DOHH2 (cell line): Measurements from ENCODE around the gene SLC39A10.

ENCODE experiments used
- H3F3A ChIP-seq: fragments of 200-600 bp; sonication (generic), shearing (Covaris generic); 2 replicates; pipeline ENCODE4 v1.6.0; 2016; ENCODE audit warnings: antibody characterized with exemption, mild to moderate bottlenecking; ENCODE audit not compliant: control insufficient read depth, insufficient read depth
- H3K27ac ChIP-seq: fragments of 200-600 bp; sonication (generic); 2 replicates; pipeline ENCODE4 v1.5.1; 2014; ENCODE audit warnings: low read depth, mild to moderate bottlenecking, low read length, moderate library complexity
- H3K27me3 ChIP-seq: fragments of 200-600 bp; sonication (generic); 2 replicates; pipeline ENCODE4 v1.6.1; 2014; ENCODE audit warnings: mild to moderate bottlenecking, low read length, mixed read lengths; ENCODE audit not compliant: control insufficient read depth
- H3K36me3 ChIP-seq: fragments of 200-600 bp; sonication (generic); 2 replicates; pipeline ENCODE4 v1.6.1; 2014; ENCODE audit warnings: mild to moderate bottlenecking, low read length, moderate library complexity, mixed read lengths; ENCODE audit not compliant: control insufficient read depth
- H3K4me1 ChIP-seq: fragments of 200-600 bp; sonication (generic); 2 replicates; pipeline ENCODE4 v1.6.1; 2014; ENCODE audit warnings: mild to moderate bottlenecking, low read length, mixed read lengths; ENCODE audit not compliant: control insufficient read depth
- H3K4me2 ChIP-seq: fragments of 200-600 bp; sonication (generic); 2 replicates; pipeline ENCODE4 v1.6.0; 2014; ENCODE audit warnings: mild to moderate bottlenecking, low read length, moderate library complexity
- H3K4me3 ChIP-seq: fragments of 200-600 bp; sonication (generic); 2 replicates; pipeline ENCODE4 v1.5.1; 2014; ENCODE audit warnings: mild to moderate bottlenecking, low read length, mixed read lengths
- H3K79me2 ChIP-seq: fragments of 200-600 bp; sonication (generic); 2 replicates; pipeline ENCODE4 v1.6.1; 2014; ENCODE audit warnings: mild to moderate bottlenecking, low read length, mixed read lengths; ENCODE audit not compliant: control insufficient read depth
- H3K9me2 ChIP-seq: fragments of 200-600 bp; sonication (generic); replicated peaks from 2 replicates; pipeline ENCODE4 v1.6.1; 2014; ENCODE audit warnings: mild to moderate bottlenecking, low read length, mixed read lengths; ENCODE audit not compliant: control insufficient read depth
- H3K9me3 ChIP-seq: fragments of 200-600 bp; sonication (generic); 2 replicates; pipeline ENCODE4 v1.6.1; 2014; ENCODE audit warnings: antibody characterized with exemption, low read length, mixed read lengths; ENCODE audit not compliant: control insufficient read depth, insufficient read depth
- H4K20me1 ChIP-seq: fragments of 200-600 bp; sonication (generic); 2 replicates; pipeline ENCODE4 v1.6.0; 2014; ENCODE audit warnings: low read depth, mild to moderate bottlenecking, antibody characterized with exemption, low read length, moderate library complexity; ENCODE audit not compliant: control insufficient read depth, insufficient read depth
- CTCF ChIP-seq: fragments of 200-600 bp; sonication (generic); IDR thresholded peaks from one replicate; pipeline ENCODE4 v1.5.1; 2014; ENCODE audit warnings: antibody characterized with exemption, mild to moderate bottlenecking, low read depth, low read length; ENCODE audit not compliant: poor library complexity, severe bottlenecking
- EZH2phosphoT487 ChIP-seq: fragments of 200-600 bp; sonication (generic); IDR thresholded peaks from 2 replicates; pipeline ENCODE4 v1.6.1; 2017; ENCODE audit warnings: borderline replicate concordance, mild to moderate bottlenecking, antibody characterized with exemption, low read length, moderate library complexity, mixed read lengths

SLC39A10 gene

GRCh38 chr2:195612611-195613495, 44.2 kb upstream of the SLC39A10 start:
- Histone ChIP-seq H3F3A (no peaks in the 10 kb centered on the region), H3K4me1 (0 out of 2 replicates have a peak, but pooled peaks cover 3% of the 10 kb centered on the region), H3K4me2 (no peak overlapping the region), H3K79me2 (no peaks in the 10 kb centered on the region), H3K9me2 (no peaks in the 10 kb centered on the region), H3K27me3 (no peaks in the 10 kb centered on the region), H3K27ac (no peak overlapping the region), H3K4me3 (no peak overlapping the region), H4K20me1 (no peaks in the 10 kb centered on the region), H3K9me3 (no peaks in the 10 kb centered on the region), H3K36me3 (no peaks in the 10 kb centered on the region)
- TF ChIP-seq EZH2phosphoT487 (no peak), CTCF (no peak)

DNA sequence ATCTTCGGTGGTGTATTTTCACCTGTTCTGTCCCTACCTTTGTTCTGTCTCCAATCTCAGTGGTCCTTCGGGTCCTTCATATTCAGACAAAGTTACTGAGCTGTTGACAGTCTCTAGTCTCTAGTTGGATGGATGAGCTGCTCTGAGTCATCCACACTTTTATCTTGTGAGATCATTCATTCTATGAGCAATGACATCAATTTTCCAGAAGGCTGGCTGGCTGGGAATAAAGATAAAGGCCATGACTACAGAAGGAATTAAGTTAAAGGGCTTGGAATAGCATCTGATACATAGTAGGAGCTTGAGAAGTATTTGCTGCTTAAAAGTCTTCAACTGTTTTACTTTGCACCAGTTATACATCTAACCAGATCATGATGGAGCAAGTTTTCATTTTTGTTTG, 43.1 kb upstream of the SLC39A10 start:
- TF ChIP-seq EZH2phosphoT487 (no peak), CTCF (no peak)
- Histone ChIP-seq H3K36me3 (no peaks in the 10 kb centered on the region), H4K20me1 (no peaks in the 10 kb centered on the region), H3K79me2 (no peaks in the 10 kb centered on the region), H3K4me2 (no peak overlapping the region), H3K9me2 (no peaks in the 10 kb centered on the region), H3K4me1 (0 out of 2 replicates have a peak, but pooled peaks cover 3% of the 10 kb centered on the region), H3K9me3 (no peaks in the 10 kb centered on the region), H3K27me3 (no peaks in the 10 kb centered on the region), H3K27ac (no peak overlapping the region), H3F3A (no peaks in the 10 kb centered on the region), H3K4me3 (no peak overlapping the region)

DNA sequence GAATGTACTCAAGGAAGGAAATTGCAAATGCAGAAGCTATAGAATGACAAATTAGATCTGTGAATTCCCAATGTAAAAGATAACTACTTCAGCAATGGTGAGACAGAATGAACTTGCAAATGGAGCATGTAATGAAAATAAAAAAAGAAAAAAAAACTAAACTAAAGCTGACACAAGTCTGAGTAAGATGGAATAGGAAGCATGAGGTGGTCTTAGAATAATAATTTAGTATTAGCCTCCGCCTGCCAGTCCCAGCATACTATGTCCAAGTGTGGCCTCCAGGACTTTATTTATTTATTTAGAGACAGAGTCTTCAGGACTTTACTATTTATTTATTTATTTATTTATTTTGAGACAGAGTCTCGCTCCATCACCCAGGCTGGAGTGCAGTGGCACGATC, 37.4 kb upstream of the SLC39A10 start:
- Histone ChIP-seq H4K20me1 (no peaks in the 10 kb centered on the region), H3K4me3 (no peak overlapping the region), H3K4me1 (no peaks in the 10 kb centered on the region), H3K4me2 (no peak overlapping the region), H3K9me2 (no peaks in the 10 kb centered on the region), H3K36me3 (no peaks in the 10 kb centered on the region), H3K79me2 (no peaks in the 10 kb centered on the region), H3K27ac (no peak overlapping the region), H3F3A (no peaks in the 10 kb centered on the region), H3K27me3 (no peaks in the 10 kb centered on the region), H3K9me3 (no peaks in the 10 kb centered on the region)
- no peak for TF ChIP-seq EZH2phosphoT487
- TF ChIP-seq CTCF = no peak
